ENCODE results near the gene CCL16. TPM values are rescaled to one million over a fixed set of nuclear protein-coding genes. Genes with fewer than 3 reads are reported as not detected.
"Not testable (repeated sequence)": the region's sequence is repeated elsewhere in the genome, so short reads cannot be mapped to it uniquely, and the experiment has no call there.

CCL16 gene
- total RNA-seq, 1 donor from 2014 or later, result 0.58 TPM

GRCh38 chr17:35947156-35947585 is 34.1 kb downstream of the CCL16 start:
- intact Hi-C loops (cut with DNase I), result no loop called here
- H3K9me3 ChIP-seq, result no peaks in the 10 kb centered on the region
- H3K27ac ChIP-seq, result no peak overlapping the region
- DNase-seq, result no peak
- H3K27me3 ChIP-seq, result no peaks in the 10 kb centered on the region
- H3K4me3 ChIP-seq, result peak overlapping the region; percentile 14
- peak; percentile 92 for ATAC-seq
- no peaks in the 10 kb centered on the region for H3K36me3 ChIP-seq
- peak; percentile 86 for TF ChIP-seq CTCF (IDR thresholded peaks at IDR 0.05)
- peaks cover 3% of the 10 kb centered on the region for H3K4me1 ChIP-seq

GRCh38 chr17:35944151-35944550 is 37.1 kb downstream of the CCL16 start:
- H3K4me3 ChIP-seq, result no peak overlapping the region
- no peaks in the 10 kb centered on the region for H3K36me3 ChIP-seq
- DNase-seq, result no peak
- TF ChIP-seq CTCF (IDR thresholded peaks at IDR 0.05), result no peak
- intact Hi-C loops (cut with DNase I), result no loop called here
- ATAC-seq, result no peak
- no peaks in the 10 kb centered on the region for H3K9me3 ChIP-seq
- H3K27me3 ChIP-seq, result no peaks in the 10 kb centered on the region
- no peak overlapping the region for H3K27ac ChIP-seq
- peaks cover 3% of the 10 kb centered on the region for H3K4me1 ChIP-seq

- no peaks in the 10 kb centered on the region for H3K27me3 ChIP-seq
- ATAC-seq (no peak), DNase-seq (no peak)
- H3K9me3 ChIP-seq, result no peaks in the 10 kb centered on the region
- no peak within 1 kb of the TSS for H3K4me3 ChIP-seq
- TF ChIP-seq CTCF (IDR thresholded peaks at IDR 0.05), result no peak
- intact Hi-C loops (cut with DNase I), result no loop called here
- H3K36me3 ChIP-seq, result no peaks in the 10 kb centered on the region
- no peak within 1 kb of the TSS for H3K27ac ChIP-seq
- peaks cover 3% of the 10 kb centered on the region for H3K4me1 ChIP-seq
These were observed 37.8 kb downstream of the CCL16 start, which contains the start of gene LYZL6 for GRCh38 chr17:35943537-35943936. Gene LYZL6 (minus strand): TSS chr17:35943713. CDS start chr17:35939356, 4,357 bp downstream.

GRCh38 chr17:35942588-35943186 is 38.6 kb downstream of the CCL16 start:
- H3K4me3 ChIP-seq, result no peak overlapping the region
- TF ChIP-seq CTCF (IDR thresholded peaks at IDR 0.05), result no peak
- intact Hi-C loops (cut with DNase I), result no loop called here
- H3K27me3 ChIP-seq, result no peaks in the 10 kb centered on the region
- H3K27ac ChIP-seq, result no peak overlapping the region
- H3K36me3 ChIP-seq, result no peaks in the 10 kb centered on the region
- ATAC-seq (no peak), DNase-seq (no peak)
- H3K4me1 ChIP-seq, result peaks cover 3% of the 10 kb centered on the region
- no peaks in the 10 kb centered on the region for H3K9me3 ChIP-seq

- H3K4me3 ChIP-seq, ATAC-seq, DNase-seq: not testable (repeated sequence)
These were observed 42.8 kb downstream of the CCL16 start for GRCh38 chr17:35938492-35938891.

GRCh38 chr17:35936063-35936462 is 45.2 kb downstream of the CCL16 start:
- no peak for TF ChIP-seq CTCF (IDR thresholded peaks at IDR 0.05)
- ATAC-seq (no peak), DNase-seq (no peak)
- Histone ChIP-seq H3K27me3 (no peaks in the 10 kb centered on the region), H3K9me3 (no peaks in the 10 kb centered on the region), H3K36me3 (no peaks in the 10 kb centered on the region), H3K4me3 (no peak overlapping the region), H3K4me1 (no peaks in the 10 kb centered on the region), H3K27ac (no peak overlapping the region)
- intact Hi-C loops (cut with DNase I), result no loop called here

More at GRCh38 chr17:35938492-35938891, 42.8 kb downstream of the CCL16 start:
- H3K27ac ChIP-seq; H3K9me3 ChIP-seq; H3K4me1 ChIP-seq; H3K36me3 ChIP-seq; intact Hi-C loops (cut with DNase I); H3K27me3 ChIP-seq: not testable (repeated sequence)

All from upper lobe of right lung (tissue), 1 donor.